Dermis microvascular lymphatic vessel endothelial cell (primary cell): ENCODE measurements around the gene DKK1. TPM values are rescaled to one million over a fixed set of nuclear protein-coding genes. Genes with fewer than 3 reads are reported as not detected.
"Not testable (repeated sequence)": the region's sequence is repeated elsewhere in the genome, so short reads cannot be mapped to it uniquely, and the experiment has no call there.

Experiments
- DNase-seq, 2 donors: peaks; one replicate each; pipeline versions ENCODE4 v3.0.0 to v3.0.0-alpha.2; 2010; ENCODE audit warnings: low read depth in 2 of 2
- total RNA-seq: library from RNA; depleted of rRNA; stranded (reverse); fragments of >200 nt; gene quantifications from 2 replicates; pipeline ENCODE4 v1.2.1, GENCODE V29; 2014

The DKK1 gene
- total RNA-seq, 1 donor from 2014 or later = 12.7 TPM

GRCh38 chr10:52365547-52366432 lies 51.7 kb downstream of the DKK1 start:
- not testable (repeated sequence) for DNase-seq
